22Rv1 (cell line): ENCODE results near the gene RBM33.

Experiments used
- CTCF ChIP-seq: fragments of 450-650 bp; IDR thresholded peaks from 2 replicates; pipeline ENCODE4 v1.5.1; 2017; ENCODE audit warnings: mild to moderate bottlenecking
- ZFX ChIP-seq: fragments of 450-650 bp; IDR thresholded peaks from 2 replicates; pipeline ENCODE4 v1.6.1; 2017; ENCODE audit warnings: antibody characterized with exemption, borderline replicate concordance

GRCh38 chr7:155731380-155731779 lies 86.9 kb downstream of the RBM33 start:
- TF ChIP-seq CTCF (no peak), ZFX (no peak)
